Posterior cingulate gyrus (tissue), 11 donors: ENCODE measurements around the gene DDC.
A peak's percentile ranks its signal among the peaks of the same experiment; 100 is the strongest.
"Not testable (repeated sequence)": the region's sequence is repeated elsewhere in the genome, so short reads cannot be mapped to it uniquely, and the experiment has no call there.

Source experiments
- DNase-seq, 10 donors: peaks; one replicate each; pipeline versions ENCODE4 v3.0.0 to v3.0.0-alpha.2; 2020 to 2021; ENCODE audit warnings: mixed read lengths in 3 of 10
- intact Hi-C: fragments of 100-400 bp; cut with DNase I; formaldehyde crosslinking; loops from one replicate; pipeline ENCODE4 v1.15.1; 2023

DDC gene

DNA sequence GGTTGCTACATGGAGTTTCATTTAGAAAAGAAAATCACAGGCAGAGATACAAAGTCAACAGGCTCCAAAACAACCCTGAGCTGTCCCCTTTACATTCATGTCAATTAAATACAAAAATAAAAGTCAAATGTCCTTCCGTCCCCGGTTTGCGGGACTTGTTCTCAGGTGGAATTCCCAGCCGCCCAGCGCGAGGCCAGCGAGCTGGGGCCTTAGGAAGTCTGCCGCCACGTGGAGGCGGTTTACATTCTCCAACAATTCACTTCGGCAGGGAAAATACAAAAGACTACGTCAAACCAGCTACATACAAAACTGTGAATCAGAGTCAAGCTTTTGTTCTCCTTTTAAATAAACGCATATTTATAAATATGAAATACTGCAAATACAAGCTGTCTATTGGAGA lies 25.3 kb upstream of the DDC start:
- intact Hi-C loops = no loop called here
- DNase-seq = no peak

DNA sequence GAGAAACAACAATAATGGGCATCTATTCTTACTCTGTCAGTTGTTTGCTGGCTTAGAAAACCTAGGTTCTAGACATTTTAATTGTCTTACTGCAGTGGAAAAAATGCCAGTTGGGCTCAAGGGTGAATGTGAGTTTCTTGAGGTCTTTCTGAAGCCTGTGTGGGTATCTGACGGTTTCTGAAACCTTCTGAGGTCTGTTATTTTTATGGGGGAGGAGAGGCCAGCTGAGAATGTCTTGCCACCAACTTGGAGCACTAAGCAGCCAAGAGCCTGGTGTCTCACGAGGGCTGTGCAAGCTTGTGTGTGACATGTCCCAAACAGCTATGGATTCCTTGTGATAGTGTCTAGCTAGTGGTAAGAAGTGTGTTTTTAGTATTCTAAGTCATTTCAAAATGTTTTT lies 24.2 kb upstream of the DDC start:
- intact Hi-C loops = no loop called here
- DNase-seq = no peak

DNA sequence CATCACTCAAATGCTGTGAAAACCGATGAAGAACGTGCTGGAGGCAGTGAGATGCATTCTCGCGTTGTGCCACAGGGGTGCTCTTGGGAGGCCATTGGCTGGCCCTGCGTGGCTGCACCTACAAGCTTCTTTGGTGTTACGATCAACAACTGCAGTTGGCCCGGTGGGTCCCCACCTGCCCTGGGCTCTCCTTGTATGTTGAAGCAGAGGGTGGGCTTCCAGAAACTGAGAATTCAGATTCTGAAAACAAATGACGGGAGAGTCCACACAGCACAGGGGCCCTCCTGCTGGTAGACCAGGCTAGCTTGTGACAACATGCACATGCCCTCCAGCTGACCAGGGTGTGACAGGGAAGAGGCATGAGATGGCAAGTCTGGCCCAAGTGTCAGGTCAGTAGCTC lies 23.7 kb upstream of the DDC start:
- DNase-seq = no peak
- intact Hi-C loops = no loop called here

DNA sequence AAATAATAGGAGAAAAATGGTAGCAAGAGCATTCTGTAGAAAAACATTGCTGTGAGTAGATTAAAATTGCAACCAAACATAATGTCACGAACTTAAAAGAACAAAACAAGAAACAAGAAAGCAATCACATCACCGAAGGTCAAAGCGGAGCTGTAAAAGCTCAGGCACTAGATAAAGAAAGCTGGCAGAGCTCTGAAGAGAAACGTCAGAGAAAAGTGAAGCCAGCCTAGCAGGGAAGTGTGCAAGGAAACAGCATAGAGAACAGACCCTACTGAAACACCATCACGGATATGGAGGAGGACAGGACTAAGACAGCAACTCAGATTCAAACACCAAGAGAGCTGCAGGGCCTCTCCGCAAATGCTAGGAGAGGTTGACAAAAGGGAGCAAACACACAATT lies 22.5 kb upstream of the DDC start:
- intact Hi-C loops = no loop called here
- DNase-seq = no peak

DNA sequence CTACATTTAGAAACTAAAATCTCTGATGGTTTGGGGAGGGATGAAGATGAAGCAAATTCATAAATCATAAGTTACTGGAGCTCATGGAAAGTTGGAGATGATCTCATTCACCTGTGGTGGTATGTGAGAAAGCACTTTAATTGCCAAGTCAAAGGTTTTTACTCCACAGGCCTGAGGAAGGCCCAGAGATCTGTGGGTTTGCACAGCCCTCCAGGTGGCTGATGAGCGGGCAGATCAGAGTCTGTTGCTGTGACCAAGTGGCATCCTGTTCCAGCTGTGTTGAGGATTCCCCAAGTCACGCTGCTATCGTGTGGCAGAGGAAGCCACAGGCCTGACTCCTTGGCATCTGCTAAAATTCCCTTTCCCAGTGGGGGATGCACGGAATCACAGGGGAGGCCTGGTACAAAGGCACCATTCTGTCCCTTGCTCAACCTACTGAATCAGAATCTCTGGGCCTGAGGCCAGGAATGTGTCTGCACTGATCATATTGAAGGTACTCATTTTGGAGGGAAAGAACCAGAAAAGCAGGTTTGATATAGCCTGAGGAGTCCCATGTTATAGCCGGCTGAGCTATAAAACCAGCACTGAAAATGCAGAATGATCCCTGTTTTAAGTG lies 19.7 kb upstream of the DDC start:
- intact Hi-C loops = no loop called here
- DNase-seq = no peak

DNA sequence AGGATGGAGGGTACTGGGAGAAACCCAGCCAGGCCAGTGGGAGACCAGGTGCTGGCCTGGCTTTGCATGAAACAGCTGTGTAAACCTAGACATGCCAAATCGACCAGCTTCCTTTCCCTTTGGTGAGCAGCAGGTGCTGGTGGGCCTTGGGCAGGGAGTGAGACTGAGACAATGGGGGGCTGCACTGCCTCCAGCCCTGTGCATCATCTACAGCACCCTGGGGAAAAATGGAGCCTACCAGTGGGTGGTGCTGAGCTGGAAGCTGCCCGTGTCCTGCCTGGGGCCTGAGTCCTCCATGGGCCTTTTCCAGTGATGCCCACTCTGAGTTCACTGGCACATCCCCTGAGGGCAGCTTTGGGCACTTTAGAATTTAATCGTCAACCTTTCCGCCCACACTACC lies 19.2 kb upstream of the DDC start:
- intact Hi-C loops = no loop called here
- no peak for DNase-seq

DNA sequence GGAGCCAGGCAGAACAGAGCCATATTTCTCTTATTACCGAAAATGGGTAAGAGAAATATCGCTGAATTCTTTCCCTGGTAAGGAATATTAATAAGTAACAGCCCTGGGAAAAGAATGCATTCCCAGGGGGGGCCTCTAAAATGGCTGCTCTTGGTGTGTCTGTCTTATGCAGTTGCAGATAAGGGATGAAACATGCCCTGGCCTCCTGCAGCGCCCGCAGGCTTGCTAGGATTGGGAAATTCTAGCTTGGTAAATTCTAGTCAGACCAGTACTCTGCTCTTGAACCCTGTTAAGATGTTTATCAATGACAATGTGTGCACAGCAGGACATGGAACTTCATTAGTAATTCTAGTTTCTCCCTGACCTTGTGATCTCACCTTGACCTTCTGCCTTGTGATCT lies 18.1 kb upstream of the DDC start:
- DNase-seq, intact Hi-C loops: not testable (repeated sequence)

DNA sequence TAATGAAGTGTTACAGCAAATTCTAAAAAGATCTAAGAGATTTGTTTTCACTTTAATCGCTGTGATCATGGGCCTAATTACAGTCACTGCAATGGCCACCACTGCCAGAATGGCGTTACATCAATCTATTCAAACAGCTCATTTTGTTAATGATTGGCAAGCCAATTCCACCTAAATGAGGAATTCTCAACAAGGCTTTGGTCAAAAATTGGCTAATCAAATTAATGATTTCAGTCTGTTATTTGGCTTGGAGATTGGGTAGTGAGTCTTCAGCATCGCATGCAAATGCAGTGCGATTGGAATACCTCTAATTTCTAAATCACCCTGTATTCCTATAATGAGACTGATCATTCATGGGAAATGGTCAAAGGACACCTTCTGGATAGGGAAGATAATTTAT lies 17.1 kb upstream of the DDC start:
- DNase-seq, intact Hi-C loops: not testable (repeated sequence)

DNA sequence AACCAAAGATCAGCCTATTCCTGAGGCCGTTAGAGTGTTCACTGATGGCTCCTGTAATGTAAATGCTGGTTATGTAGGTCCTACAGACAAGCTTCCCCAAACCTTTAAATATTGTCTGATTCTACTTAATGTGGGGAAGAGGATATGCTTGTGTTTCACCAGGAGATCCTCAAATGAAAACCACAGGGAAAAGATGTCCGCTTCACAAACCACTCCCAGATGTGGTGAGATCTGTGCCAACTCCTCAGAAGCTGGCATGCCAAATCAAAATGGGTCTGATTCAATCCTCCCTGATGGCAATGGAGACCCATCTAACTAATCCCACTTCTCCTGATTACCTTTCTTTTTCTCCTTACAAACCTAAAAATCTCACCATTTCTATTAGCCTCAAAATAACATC lies 15.5 kb upstream of the DDC start:
- DNase-seq, intact Hi-C loops: not testable (repeated sequence)

DNA sequence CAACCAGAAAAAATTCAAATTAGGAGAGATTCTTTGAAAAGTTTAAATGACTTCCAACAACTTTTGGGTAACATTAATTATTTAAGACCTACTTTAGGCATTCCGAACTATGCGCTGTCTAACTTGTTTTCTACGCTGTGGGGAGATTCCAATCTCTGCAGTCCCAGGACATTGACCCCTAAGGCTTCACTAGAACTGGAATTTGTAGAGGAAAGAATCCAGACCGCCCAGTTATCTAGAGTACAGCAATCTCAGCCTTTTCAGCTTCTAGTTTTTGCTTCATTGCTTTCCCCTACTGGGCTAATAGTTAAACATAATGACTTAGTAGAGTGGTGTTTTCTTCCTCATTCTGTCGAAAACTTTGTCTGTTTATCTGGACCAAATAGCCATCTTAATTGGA lies 14.9 kb upstream of the DDC start:
- intact Hi-C loops = no loop called here

DNA sequence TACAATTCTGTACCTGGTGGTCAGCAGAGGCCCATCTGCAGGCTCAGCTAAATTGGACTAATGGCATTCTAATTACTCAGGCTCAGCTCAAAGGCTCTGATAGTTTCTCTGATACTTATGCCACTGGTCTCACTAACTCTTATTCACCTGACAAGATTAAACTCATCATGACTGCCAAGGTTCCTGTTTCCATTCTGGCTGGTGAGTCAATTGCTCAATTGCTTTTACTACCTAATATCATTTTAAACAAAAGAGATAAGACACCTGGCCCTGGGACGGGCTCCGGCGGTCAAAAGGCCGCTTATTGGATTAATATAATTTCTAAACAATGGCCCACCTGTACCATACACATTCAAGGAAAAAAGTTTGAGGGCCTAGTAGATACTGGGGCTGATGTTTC lies 12.9 kb upstream of the DDC start:
- intact Hi-C loops, DNase-seq: not testable (repeated sequence)

More for the DNA sequence above, 14.9 kb upstream of the DDC start:
- no peak for DNase-seq

DNA sequence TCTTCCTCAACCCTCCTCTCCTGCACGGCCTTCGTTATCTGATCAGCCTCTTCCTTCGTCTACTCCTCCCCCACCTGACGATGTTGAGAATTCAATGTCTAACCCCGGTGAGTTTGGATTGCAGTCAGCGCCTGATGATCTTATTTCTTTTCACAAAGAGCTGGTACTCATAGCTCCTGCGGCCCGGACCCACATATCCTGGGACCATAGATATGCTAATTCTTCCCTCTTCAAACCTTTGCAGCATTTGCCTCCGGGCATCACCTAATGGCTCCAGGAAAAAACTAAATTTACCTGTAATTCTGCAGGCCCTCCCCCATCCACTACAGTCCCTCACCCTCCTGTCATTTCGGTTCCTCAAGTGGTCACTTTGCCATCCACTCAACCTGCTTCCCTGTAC lies 12.4 kb upstream of the DDC start:
- intact Hi-C loops = no loop called here
- DNase-seq = no peak

DNA sequence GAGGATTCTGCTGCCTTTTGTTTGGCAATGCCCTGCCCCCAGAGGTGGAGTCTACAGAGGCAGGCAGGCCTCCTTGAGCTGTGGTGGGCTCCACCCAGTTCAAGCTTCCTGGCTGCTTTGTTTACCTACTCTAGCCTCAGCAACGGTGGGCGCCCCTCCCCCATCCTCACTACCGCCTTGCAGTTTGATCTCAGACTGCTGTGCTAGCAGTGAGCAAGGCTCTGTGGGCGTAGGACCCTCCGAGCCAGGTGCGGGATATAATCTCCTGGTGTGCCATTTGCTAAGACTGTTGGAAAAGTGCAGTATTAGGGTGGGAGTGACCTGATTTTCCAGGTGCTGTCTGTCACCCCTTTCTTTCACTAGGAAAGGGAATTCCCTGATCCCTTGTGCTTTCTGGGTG lies 11.2 kb upstream of the DDC start:
- intact Hi-C loops, DNase-seq: not testable (repeated sequence)

DNA sequence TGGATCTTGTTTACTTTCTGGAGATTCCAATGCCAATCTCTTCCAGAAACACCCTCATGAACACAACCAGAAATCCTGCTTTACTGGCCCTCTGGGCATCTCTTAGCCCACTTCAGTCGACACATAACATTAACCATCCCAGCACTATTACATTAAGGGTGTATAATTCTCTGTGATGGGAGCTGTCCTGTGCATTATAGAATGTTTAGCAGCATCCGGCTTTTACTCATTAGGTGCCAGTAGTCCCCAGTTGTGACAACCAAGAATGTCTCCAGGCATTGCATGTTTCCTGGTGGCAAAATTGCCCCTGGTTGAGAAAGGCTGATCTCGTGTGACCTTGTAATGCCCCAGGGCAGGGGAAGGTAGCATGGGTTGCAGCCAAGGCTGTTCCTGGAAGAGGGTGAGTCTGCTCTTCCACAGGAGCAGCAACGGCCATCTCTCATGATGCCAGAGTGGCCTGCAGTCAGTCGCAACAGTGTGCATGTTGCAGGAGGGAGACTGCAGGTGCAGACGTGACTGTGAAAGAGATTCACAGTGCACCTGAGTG lies 2.6 kb upstream of the DDC start:
- no peak for DNase-seq
- intact Hi-C loops = no loop called here

DNA sequence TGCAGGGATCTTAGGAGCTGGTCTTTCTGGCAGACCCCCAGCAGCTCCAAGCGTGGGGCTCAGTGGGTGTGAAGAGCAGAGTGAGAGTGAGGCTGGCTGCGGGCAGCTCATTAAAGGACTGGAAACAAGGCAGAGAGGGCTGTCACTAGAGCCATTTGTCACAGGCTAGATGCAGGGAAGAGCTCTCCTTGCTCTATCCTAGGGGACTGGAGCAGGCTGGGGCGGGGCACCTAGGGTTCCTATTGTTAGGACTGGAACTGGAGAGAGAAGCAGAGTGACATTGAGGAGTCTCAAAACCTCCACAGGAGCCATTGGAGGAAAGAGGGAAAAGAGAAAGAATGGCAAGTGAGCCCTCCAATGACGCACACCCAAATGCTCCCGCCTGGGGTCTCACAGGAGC lies 772 bp upstream of the DDC start:
- intact Hi-C loops = no loop called here
- no peak for DNase-seq

DNA sequence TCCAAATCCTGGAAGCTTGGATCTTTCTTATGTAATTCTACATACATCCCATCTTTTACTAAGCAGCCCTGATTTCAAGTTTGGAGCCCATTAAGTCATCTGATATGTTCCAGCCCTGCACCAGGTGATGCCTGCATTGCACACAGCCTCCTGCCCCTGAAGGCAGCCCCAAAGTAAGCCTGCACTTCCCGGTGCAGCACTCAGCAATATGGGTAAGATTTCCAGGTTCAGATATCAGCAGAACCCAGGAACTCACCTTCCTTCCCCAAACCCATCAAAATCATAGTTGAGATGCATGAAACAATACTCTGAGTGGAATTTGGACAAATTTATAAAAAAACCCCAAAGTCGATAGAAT lies 333 bp upstream of the DDC start:
- intact Hi-C loops = no loop called here
- DNase-seq = no peak

DNA sequence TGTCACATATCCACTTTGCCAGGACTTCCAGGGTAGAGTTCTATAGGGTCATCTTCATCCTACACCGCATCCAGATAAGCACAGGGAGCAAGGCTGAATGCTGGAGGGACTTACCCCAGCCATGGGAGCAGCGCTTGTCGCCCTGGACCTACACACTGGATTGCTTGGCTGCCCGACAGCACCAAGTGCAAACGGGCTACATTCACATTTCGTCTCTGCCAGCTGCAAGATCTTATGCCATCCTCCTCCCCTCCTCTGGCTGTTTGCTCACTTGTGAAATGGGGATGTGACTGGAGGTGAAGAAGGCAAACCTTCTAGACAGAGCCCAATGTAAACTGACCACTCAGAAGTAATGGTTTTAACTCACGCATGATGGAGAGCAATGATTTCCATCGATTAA lies 1.0 kb downstream of the DDC start:
- DNase-seq = no peak
- intact Hi-C loops = no loop called here

DNA sequence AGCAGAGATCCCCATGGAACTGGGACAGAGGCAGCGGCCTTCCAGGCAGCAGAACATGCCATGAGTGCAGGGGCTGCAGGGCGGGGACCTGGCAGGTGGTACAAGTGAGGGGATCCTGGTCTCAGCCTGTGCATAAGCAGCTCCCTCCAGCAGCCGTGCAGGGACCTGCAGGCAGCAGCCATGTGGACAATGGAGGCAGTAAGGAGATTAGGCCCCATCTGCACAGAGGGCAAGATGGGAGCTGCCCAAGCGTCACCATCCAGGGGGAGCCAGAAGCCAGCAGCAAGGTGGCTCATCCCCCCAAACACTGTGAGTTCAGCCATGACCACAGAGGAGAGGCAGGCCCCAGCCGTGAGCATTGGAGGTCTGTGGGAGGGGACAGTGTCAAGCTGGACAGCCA lies 3.1 kb downstream of the DDC start:
- intact Hi-C loops = no loop called here
- DNase-seq = peak in 1 of 10 donors; percentile 67

DNA sequence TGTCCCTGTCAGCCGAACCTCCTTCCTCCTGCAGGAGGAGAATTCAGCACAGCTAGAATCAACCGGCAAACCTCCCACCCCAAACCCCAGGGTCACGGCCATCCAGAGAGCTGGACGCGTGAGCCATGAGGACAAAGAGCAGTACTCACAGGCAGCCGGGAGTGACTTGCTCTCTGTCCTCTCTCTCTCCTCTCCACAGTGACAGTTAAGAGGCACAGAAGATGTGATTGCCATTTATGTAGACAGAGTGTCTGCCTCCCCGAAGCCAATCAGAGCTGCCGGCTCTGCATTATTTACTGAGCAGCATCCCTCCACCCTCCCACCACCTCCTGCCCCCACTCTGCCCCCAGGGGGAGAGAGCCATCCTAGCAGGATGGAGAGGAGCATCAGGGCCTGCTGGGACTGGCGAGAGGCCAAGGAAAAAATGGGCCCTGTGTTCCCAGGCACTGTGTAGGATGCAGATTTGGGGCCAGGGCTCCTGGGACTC lies 4.3 kb downstream of the DDC start:
- DNase-seq = peak in 1 of 10 donors; percentile 64
- intact Hi-C loops = no loop called here

DNA sequence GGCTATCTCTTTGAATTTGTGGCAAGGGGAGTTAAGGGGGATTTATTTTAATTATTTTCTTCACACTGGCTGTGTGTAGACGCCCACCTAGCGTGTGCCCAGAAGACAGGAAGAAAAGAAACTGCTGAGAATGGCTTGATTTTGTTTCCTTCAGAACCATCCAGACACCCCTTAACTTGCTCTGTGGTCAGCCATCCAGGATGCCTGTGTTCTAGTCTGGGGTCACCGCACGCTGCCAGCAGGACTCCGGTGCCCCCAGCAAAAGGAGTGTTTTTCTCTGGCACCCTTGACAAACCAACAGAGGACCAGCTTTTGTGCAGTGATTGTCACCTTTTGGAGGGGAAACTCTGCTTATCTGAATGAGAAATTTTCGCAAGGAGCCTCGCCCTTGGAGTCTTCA lies 5.3 kb downstream of the DDC start:
- intact Hi-C loops = no loop called here
- no peak for DNase-seq

DNA sequence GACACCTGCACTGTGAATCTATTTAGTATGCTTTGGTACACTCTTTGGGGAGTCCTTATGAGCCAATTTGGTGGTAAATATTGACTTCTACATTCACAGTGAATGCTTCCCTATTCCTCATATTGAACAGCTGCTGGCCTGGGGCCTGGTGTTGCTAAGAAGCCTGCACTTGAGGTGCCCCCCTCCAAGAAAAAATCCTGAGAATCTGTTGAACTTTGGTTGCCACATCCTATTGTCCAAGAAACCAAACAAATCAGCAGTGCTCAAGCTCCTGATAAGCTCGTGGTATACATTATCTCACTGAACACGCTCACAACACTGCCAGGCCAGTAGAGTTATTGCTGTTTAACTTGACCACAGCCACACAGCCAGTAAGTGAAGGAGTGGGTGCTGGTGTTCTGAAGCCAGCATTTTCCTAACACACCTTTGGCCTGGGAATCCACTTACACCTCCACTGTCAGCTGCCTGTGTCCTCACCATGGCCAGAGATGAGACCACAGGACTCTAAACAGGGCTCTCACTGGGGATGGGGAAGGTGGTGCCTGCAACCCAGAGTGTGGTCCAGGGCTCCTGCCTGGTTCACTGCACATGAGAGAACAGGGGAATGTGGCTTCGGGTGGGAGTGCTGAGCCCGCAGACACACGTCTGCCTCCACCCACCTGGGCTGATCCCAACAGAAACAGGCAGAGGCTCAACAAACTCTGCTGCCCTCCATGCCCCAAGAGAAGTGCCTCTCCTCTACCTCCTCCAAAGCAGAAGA lies 6.7 kb downstream of the DDC start:
- intact Hi-C loops = no loop called here
- peak in 1 of 10 donors; percentile 29 for DNase-seq

DNA sequence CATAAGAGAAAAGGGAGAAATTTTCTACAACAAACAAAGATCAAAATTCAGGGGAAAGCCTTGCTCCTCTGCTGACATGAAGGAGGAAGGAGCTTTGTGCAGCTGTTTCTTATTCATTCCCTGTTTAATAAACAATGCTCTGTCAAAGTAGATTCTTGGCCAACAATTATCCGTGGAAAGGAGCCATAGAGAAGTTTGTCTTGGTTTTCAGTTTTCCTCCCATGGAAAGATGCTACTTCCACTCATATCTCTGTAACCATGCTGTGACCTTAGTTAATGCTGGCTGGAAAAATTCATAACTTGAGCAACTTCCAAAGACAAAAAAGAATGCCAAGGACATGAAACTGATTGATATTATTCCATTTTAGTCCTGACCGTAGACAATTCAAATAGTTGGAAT lies 8.1 kb downstream of the DDC start:
- intact Hi-C loops = no loop called here
- DNase-seq = no peak
